Middle frontal gyrus (tissue), 1 donor: Measurements from ENCODE around the gene SSB.
"Not testable (repeated sequence)": the region's sequence is repeated elsewhere in the genome, so short reads cannot be mapped to it uniquely, and the experiment has no call there.

Experiments used
- DNase-seq: peaks from one replicate; pipeline ENCODE4 v3.0.0-alpha.2; 2015; ENCODE audit warnings: low spot score; ENCODE audit errors: extremely low spot score

Gene SSB

DNA sequence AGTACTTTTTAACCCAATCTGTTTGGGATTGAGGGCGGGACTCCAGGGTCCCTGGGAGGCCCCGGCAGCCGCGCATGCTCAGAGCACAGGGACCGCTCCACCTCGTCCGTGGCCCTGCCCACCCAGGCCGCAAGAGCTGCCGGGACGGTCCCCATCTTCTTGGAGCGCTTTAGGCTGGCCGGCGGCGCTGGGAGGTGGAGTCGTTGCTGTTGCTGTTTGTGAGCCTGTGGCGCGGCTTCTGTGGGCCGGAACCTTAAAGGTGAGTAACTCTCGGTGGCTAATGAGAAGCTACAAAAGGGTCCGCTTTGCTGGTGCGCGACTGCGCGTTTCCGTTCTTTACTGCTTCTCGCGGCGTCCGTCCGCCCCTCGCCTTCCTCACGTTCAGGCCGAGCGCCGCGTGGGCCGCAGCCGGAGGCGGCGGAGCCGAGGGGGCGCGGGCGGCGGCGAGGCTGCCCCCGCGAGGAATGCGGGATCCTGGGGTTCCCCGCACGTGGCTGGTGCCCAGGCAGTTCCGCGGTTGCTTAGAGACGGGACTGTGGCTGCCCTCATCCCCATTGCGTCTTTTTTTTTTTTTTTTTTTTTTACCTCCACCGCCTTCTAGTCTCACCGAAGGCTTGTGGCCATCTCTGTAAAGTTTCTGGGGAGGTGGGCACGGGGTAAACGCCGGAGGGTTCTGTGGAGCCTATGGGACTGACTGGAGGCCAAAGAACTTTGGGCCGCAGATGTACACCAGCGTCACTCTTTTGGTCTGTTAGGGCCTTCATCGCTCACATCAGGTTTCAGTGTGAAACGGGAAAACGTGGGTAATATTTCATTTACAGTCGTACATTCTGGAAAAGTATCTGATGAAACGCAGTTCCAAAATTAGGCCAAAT is at the start of gene SSB:
TSS of gene SSB (plus strand) at position 154 of the 875 bp plus-strand sequence. CDS start 2,090 bp downstream, outside the sequence.
- DNase-seq: peak; percentile 89

GRCh38 chr2:169752752-169753151 is 45.9 kb upstream of the SSB start:
- DNase-seq: no peak

GRCh38 chr2:169755083-169755870 is 43.4 kb upstream of the SSB start:
- DNase-seq: no peak

GRCh38 chr2:169756342-169756741 is 42.3 kb upstream of the SSB start:
- no peak for DNase-seq

DNA sequence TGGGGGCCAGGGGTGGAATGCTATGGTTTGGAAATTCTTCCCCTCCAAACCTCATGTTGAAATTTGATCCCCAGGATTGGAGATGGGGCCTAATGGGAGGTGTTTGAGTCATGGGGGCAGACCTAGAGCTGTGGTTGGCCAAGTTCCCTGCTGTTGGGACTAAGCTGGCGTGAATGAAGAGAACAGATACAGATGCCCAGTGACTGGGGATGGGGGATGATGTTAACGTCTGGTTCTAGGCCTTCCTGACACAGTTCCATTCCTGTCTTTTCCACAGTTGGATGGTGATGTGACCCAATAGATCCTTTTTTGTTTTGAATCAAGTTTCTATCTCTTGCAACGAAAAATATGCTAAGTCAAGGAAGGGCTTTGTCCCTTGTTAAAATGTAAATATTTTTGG is 41.3 kb upstream of the SSB start:
- DNase-seq: no peak

GRCh38 chr2:169757778-169758177 is 40.9 kb upstream of the SSB start:
- no peak for DNase-seq

- DNase-seq: no peak
Measured at GRCh38 chr2:169759987-169760386, 38.7 kb upstream of the SSB start.

GRCh38 chr2:169760798-169761197 is 37.9 kb upstream of the SSB start:
- not testable (repeated sequence) for DNase-seq

- no peak for DNase-seq
Measured at GRCh38 chr2:169761251-169761969, 37.3 kb upstream of the SSB start.

DNA sequence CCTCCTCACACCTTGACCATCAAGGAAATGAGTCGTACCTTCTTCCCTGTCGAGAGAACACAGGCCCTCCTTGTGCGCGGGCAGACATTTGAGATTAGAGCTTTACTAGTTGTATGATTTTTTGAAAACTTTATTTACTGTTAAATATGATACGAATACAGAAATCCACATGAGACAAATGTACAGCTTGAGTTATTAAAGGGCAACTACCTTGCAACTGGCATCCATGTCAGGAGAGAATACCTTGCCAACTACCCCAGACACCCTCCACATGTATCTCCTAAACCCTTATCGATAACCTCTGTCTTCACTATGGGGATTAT is 36.7 kb upstream of the SSB start:
- no peak for DNase-seq

DNA sequence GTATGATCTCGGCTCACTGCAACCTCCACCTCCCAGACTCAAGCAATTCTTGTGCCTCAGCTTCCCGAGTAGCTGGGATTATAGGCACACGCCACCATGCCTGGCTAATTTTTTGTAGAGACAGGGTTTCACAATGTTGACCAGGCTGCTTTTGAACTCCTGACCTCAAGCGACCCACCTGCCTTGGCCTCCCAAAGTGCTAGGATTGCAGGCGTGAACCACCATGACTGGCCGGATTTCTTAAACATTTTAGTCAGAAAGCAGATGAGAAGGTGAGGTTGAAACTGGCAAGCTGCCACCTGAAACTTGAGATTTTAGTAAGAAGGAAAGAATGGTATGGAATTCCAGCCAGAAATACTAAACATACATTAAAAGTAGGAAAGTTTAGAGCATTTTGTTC is 33.1 kb upstream of the SSB start:
- DNase-seq: no peak

GRCh38 chr2:169767243-169767888 is 31.3 kb upstream of the SSB start:
- peak; percentile 44 for DNase-seq

DNA sequence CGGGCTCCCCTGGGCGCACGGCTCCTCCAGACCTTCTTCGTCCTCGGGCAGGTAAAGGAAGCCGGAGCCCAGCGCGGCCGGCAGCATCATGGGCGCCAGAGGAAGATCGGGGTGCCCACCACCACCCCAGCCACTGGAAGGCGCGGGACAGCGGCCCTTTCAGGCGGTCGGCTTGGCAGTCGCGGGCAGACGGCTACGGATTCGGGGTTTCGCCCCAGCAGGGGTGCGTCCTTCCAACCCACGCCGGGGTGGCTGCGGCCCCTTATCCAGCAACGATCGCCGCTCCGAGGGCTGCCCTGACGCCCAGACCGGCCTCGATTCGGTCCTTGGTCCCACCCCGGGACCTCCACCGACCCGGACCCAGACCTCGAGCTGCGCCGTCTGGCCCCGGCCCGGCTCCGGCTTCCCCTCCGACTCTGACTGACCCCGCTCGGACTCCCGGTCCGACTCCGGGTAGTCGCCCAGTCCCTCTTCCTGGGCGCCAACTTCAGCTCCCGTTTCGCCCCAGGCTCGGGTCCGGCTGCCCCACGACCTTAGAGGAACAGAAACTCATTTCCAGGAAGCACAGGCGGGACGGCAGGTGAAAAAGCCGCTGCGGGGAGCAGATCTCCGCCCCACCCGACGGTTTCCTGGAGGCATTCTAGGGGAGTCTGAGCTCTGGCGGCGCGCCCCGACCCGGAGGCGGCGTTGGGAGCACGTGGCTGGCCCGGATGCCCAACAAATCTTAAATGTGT is 30.2 kb upstream of the SSB start:
- DNase-seq: no peak

DNA sequence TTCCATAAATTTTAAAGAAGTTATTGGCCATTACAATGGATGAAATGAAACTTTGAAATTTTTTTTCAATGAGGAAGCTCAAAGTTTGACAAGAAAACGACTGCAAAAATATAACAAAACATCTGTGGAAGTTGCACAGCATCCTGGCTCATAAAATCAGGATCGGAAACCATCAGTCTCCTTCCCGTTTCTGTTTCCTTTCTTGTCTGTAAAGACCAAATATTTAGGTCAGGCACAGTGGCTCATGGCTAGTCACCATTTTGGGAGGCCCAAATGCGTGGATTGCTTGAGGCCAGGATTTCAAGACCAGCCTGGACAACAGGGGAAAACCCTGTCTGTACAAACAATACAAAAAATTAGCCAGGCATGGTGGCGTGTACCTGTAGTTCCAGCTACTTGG is 27.6 kb upstream of the SSB start:
- no peak for DNase-seq

DNA sequence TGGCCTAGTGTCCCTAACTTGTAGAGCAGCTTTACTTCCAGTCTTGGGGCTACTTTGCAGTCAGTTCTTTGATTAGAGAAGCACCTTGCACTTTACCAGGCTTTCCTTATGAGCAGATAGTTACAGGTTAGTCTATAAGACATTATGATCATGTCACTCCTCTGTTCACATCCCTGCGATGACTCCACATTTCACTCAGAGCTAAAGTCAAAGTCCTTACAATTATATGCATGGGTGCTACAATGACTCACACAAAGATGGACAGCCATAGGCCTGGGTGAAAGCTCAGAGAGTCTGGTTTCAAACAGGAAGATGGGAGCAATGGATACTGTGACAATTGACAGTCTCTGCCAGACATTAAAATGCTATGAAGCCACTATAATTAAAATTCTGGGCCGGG is 27.1 kb upstream of the SSB start:
- no peak for DNase-seq

DNA sequence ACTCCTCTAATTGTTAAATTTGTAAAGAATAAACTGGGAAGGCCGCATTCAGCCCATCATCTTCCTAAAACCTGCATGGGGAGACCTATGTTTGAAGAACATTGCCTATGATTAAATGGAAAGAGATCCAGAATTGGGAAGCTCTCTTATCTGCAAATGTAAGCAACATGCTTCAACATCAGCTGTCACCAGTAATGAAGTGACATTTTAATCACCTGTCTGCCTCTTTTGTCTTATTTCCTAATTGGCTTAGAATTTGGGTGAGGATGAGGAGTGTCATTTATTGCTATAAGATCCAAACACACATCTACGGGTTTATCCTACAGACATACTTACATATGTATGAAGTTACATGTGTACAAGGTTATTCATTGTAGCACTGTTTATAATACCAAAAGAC is 26.0 kb upstream of the SSB start:
- DNase-seq: no peak

GRCh38 chr2:169775354-169775753 is 23.3 kb upstream of the SSB start:
- no peak for DNase-seq

- DNase-seq: no peak
Measured at GRCh38 chr2:169775765-169776164, 22.9 kb upstream of the SSB start.

DNA sequence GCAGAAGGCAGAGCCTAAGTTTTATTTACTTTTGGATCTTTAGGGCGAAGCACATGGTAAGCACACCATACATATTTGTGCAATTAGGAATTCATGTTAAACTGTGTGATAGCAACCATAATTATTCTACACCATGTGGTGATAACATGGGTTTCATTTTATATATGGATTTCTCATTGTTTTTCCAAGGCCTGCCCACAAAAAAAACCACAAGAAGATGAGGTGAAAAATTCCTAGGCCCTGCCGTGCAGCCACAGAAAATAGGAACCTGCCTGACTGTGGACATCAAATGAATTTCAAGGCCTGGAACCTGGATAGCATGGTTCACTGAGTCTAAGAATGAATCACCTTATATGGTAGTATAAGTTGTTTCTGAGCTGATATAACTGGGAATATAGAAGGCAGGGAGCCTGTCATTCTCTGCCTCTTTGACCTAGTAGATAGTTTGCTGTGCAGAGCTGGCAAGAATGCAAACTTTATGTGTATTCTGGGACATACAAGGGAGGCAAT is 22.4 kb upstream of the SSB start:
- no peak for DNase-seq

DNA sequence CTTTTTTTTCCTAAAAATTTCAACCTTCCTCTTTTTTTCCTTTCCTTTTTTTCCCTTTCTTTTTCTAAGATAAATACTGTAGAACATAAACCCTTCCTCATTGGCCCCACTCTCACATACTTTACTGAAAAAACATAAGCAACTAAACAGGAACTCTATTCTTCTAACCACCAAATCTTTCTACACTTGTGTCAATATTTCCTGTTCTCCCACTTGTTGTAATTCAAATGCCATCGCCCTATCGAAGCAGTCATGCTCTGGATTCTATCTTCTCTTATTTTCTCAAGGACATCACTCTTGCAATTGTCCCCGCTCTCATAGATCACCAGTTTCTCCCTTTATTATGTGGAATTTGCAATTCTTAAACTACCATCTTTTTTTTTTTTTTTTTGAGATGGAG is 20.2 kb upstream of the SSB start:
- DNase-seq: no peak
